ENCODE measurements around the gene MACROD2.

- no peak for TF ChIP-seq CTCF (conservative IDR thresholded peaks at IDR 0.05; ENCODE audit: low read depth in 2 of 2)
- TF ChIP-seq EZH2phosphoT487 (IDR thresholded peaks at IDR 0.05; ENCODE audit: unreplicated experiment), result no peak
- no peak for TF ChIP-seq JUNB (IDR thresholded peaks at IDR 0.05; ENCODE audit: unreplicated experiment)
- no peak for TF ChIP-seq EZH2 (IDR thresholded peaks at IDR 0.05; ENCODE audit: low read depth, unreplicated experiment)
- TF ChIP-seq POLR2AphosphoS5 (IDR thresholded peaks at IDR 0.05; ENCODE audit: low read depth), result no peak
- no peak for TF ChIP-seq REST (IDR thresholded peaks at IDR 0.05; ENCODE audit: unreplicated experiment)
- no peak for TF ChIP-seq CREB1 (CRISPR knock-in tag; IDR thresholded peaks at IDR 0.05; ENCODE audit: low read depth)
- no peak for TF ChIP-seq ZNF462 (CRISPR knock-in tag; IDR thresholded peaks at IDR 0.05)
- TF ChIP-seq, protein P1, sequence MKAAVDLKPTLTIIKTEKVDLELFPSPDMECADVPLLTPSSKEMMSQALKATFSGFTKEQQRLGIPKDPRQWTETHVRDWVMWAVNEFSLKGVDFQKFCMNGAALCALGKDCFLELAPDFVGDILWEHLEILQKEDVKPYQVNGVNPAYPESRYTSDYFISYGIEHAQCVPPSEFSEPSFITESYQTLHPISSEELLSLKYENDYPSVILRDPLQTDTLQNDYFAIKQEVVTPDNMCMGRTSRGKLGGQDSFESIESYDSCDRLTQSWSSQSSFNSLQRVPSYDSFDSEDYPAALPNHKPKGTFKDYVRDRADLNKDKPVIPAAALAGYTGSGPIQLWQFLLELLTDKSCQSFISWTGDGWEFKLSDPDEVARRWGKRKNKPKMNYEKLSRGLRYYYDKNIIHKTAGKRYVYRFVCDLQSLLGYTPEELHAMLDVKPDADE (IDR thresholded peaks at IDR 0.05), result no peak
- TF ChIP-seq STAT1 (IDR thresholded peaks at IDR 0.05; ENCODE audit: unreplicated experiment), result no peak
- TF ChIP-seq ZNF114 (CRISPR knock-in tag; IDR thresholded peaks at IDR 0.05), result no peak
- TF ChIP-seq NANOG (IDR thresholded peaks at IDR 0.05; ENCODE audit: borderline replicate concordance), result no peak
Measured at GRCh38 chr20:15831201-15831600, 1835.9 kb downstream of the MACROD2 start.

Data from GM23338 (cell line).